Keratinocyte (primary cell): ENCODE measurements around the gene P3R3URF. TPM values are rescaled to one million over a fixed set of nuclear protein-coding genes. Genes with fewer than 3 reads are reported as not detected.

Experiments
- DNase-seq: peaks from one replicate; pipeline ENCODE4 v3.0.0-alpha.2; 2011; ENCODE audit warnings: low read depth, missing footprints, low spot score
- FAIRE-seq: peaks from 2 replicates; lab custom pipeline; 2011; peaks lifted over from hg19 to GRCh38; lab: Jason Lieb, UNC
- H2AFZ ChIP-seq: 2 replicates; pipeline ENCODE4 v1.6.0; 2012; ENCODE audit warnings: low read length, control low read depth, inconsistent platforms; ENCODE audit not compliant: control insufficient read depth
- H3K27ac ChIP-seq: 2 replicates; pipeline ENCODE4 v1.5.1; 2011; ENCODE audit warnings: low read length; ENCODE audit not compliant: control insufficient read depth, insufficient read depth
- H3K27me3 ChIP-seq: 3 replicates; pipeline ENCODE4 v1.6.0; 2011; ENCODE audit warnings: low read length; ENCODE audit not compliant: control insufficient read depth, insufficient read depth; ENCODE audit errors: extremely low read depth
- H3K36me3 ChIP-seq, 2 experiments: 2 replicates in 1 of 2; 3 replicates in 1 of 2; pipeline ENCODE4 v1.5.1; 2011; ENCODE audit warnings: low read length in 2 of 2, mild to moderate bottlenecking in 1 of 2; ENCODE audit not compliant: control insufficient read depth in 2 of 2, insufficient read depth in 2 of 2; ENCODE audit errors: extremely low read depth in 1 of 2
- H3K4me1 ChIP-seq: 3 replicates; pipeline ENCODE4 v1.5.1; 2011; ENCODE audit warnings: low read length; ENCODE audit not compliant: control insufficient read depth, insufficient read depth; ENCODE audit errors: extremely low read depth
- H3K4me2 ChIP-seq: 3 replicates; pipeline ENCODE4 v1.6.0; 2011; ENCODE audit warnings: low read depth, low read length; ENCODE audit not compliant: control insufficient read depth, insufficient read depth; ENCODE audit errors: extremely low read depth
- H3K4me3 ChIP-seq, 3 experiments: fragments of 200-600 bp in 1 of 3; sonication (generic) in 1 of 3; 2 replicates in 2 of 3; 3 replicates in 1 of 3; pipeline ENCODE4 v1.5.1; 2011 to 2016; ENCODE audit warnings: low read length in 3 of 3, mild to moderate bottlenecking in 3 of 3, control low read depth in 2 of 3, inconsistent platforms in 1 of 3, low read depth in 1 of 3, mixed read lengths in 1 of 3, mixed run types in 1 of 3, moderate library complexity in 1 of 3; ENCODE audit not compliant: control insufficient read depth in 2 of 3, insufficient read depth in 2 of 3; ENCODE audit errors: extremely low read depth in 1 of 3
- H3K79me2 ChIP-seq: 2 replicates; pipeline ENCODE4 v1.6.0; 2012; ENCODE audit warnings: low read length; ENCODE audit not compliant: control insufficient read depth, insufficient read depth
- H3K9ac ChIP-seq: 3 replicates; pipeline ENCODE4 v1.6.0; 2011; ENCODE audit warnings: low read length; ENCODE audit not compliant: control insufficient read depth, insufficient read depth; ENCODE audit errors: extremely low read depth
- H3K9me1 ChIP-seq: 3 replicates; pipeline ENCODE4 v1.6.0; 2011; ENCODE audit warnings: low read length; ENCODE audit not compliant: control insufficient read depth, insufficient read depth; ENCODE audit errors: extremely low read depth
- H3K9me3 ChIP-seq: 2 replicates; pipeline ENCODE4 v1.5.1; 2012; ENCODE audit warnings: low read depth, low read length; ENCODE audit not compliant: control insufficient read depth
- H4K20me1 ChIP-seq: 3 replicates; pipeline ENCODE4 v1.6.0; 2011; ENCODE audit warnings: low read length; ENCODE audit not compliant: control insufficient read depth, insufficient read depth; ENCODE audit errors: extremely low read depth
- CTCF ChIP-seq, 3 experiments: IDR thresholded peaks in 1 of 3; conservative IDR thresholded peaks in 1 of 3; optimal IDR thresholded peaks in 1 of 3; 2 replicates in 2 of 3; 3 replicates in 1 of 3; pipeline versions ENCODE3 to v1.5.1; 2011; ENCODE audit warnings: low read length in 3 of 3, mild to moderate bottlenecking in 3 of 3, moderate library complexity in 2 of 3, control low read depth in 1 of 3, inconsistent platforms in 1 of 3; ENCODE audit not compliant: insufficient read depth in 2 of 3; ENCODE audit errors: extremely low read depth in 1 of 3
- EZH2 ChIP-seq: IDR thresholded peaks from one replicate; pipeline ENCODE4 v1.6.1; 2012; ENCODE audit warnings: inconsistent platforms, mild to moderate bottlenecking, low read length, moderate library complexity
- dilution Hi-C: fragments of 300-500 bp; cut with MboI; formaldehyde crosslinking; loops from one replicate; pipeline ENCODE4 v1.7.0; 2020; ENCODE audit warnings: low sequenced_read_pairs; ENCODE audit not compliant: extremely low pct_ligation_motif_present
- polyA plus RNA-seq, 5 experiments: library from polyadenylated mRNA; depleted of rRNA in 3 of 5; stranded (reverse) in 3 of 5; stranded (forward) in 1 of 5; unstranded in 1 of 5; fragments of >200 nt; gene quantifications; 1 replicate in 1 of 5; 2 replicates in 3 of 5; 3 replicates in 1 of 5; pipeline versions ENCODE4 v1.2.1 to v1.2.3, GENCODE V29; 2011 to 2012; ENCODE audit warnings: missing spikeins in 2 of 5, low read depth in 1 of 5, low replicate concordance in 1 of 5

P3R3URF gene
- polyA plus RNA-seq, 1 donor (not counting 4 experiments of a cell fraction or from before 2014, with no cell fraction given): not detected

DNA sequence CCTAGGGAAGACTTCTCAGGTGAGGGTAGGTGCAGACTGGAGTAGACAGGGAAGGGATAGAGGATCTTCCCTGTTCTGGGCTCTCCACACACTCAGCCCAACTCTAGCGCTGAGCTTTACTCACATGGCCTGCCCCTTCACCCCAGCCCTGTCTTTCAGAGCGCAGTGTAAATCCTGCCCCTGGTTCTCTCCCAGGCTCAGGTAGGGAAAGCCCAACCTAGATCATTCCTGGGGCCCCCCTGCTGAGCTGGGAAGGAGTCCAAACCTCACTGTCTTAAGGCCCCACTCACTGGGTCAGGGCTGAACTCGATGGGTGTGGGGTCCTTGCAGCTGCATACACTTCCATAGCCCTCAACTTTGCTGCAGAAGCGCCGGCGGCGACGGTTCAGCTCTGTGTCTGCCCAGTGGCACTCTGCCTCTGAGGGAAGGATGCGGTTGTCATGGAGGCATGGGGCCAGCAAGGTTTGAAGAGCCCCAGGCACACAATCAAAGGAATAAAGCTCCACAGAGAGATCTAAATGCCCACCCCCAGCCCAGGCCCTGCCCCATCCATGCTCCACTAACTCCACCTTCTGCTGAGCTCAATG is 17.8 kb upstream of the P3R3URF start:
- DNase-seq (no peak), FAIRE-seq (no peak)
- Histone ChIP-seq H3K27ac (no peak overlapping the region), H3K4me2 (no peak overlapping the region), H2AFZ (no peak overlapping the region), H3K9me1 (no peaks in the 10 kb centered on the region), H3K27me3 (no peaks in the 10 kb centered on the region), H3K4me1 (peaks cover 23% of the 10 kb centered on the region), H3K36me3 (peaks cover 15 to 24% of the 10 kb centered on the region in 2 experiments), H3K9ac (no peak overlapping the region), H3K79me2 (peaks cover 11% of the 10 kb centered on the region), H3K4me3 (no peak overlapping the region), H4K20me1 (no peaks in the 10 kb centered on the region), H3K9me3 (no peaks in the 10 kb centered on the region)
- dilution Hi-C loops: loop anchor here (25.0 kb wide), 1 partner anchor 157 kb away; no protein-coding TSS in a partner anchor
- no peak for TF ChIP-seq EZH2
- no peak for TF ChIP-seq CTCF (optimal IDR thresholded peaks at IDR 0.05 in 1 of 3, IDR thresholded peaks at IDR 0.05 in 1 of 3, conservative IDR thresholded peaks at IDR 0.05 in 1 of 3; ENCODE audit: extremely low read depth in 1 of 3, insufficient read depth in 2 of 3, low read length in 3 of 3)

GRCh38 chr1:46193285-46193684 is 17.0 kb upstream of the P3R3URF start:
- Histone ChIP-seq H3K4me3 (no peak overlapping the region), H2AFZ (no peak overlapping the region), H3K9me3 (no peaks in the 10 kb centered on the region), H3K4me2 (no peak overlapping the region), H3K36me3 (peaks cover 15 to 30% of the 10 kb centered on the region in 2 experiments), H3K27me3 (no peaks in the 10 kb centered on the region), H3K4me1 (peaks cover 28% of the 10 kb centered on the region), H4K20me1 (no peaks in the 10 kb centered on the region), H3K79me2 (peaks cover 11% of the 10 kb centered on the region), H3K27ac (no peak overlapping the region), H3K9ac (no peak overlapping the region), H3K9me1 (peaks cover 4% of the 10 kb centered on the region)
- no peak for FAIRE-seq
- DNase-seq: no peak
- TF ChIP-seq CTCF (optimal IDR thresholded peaks at IDR 0.05 in 1 of 3, IDR thresholded peaks at IDR 0.05 in 1 of 3, conservative IDR thresholded peaks at IDR 0.05 in 1 of 3; ENCODE audit: extremely low read depth in 1 of 3, insufficient read depth in 2 of 3, low read length in 3 of 3) (no peak), EZH2 (no peak)
- dilution Hi-C loops: loop anchor here (25.0 kb wide), 1 partner anchor 156 kb away; no protein-coding TSS in a partner anchor
